ENCODE results near the gene CDAN1.

GRCh38 chr15:42688301-42688700 is 48.6 kb downstream of the CDAN1 start:
- TF ChIP-seq, protein P1, sequence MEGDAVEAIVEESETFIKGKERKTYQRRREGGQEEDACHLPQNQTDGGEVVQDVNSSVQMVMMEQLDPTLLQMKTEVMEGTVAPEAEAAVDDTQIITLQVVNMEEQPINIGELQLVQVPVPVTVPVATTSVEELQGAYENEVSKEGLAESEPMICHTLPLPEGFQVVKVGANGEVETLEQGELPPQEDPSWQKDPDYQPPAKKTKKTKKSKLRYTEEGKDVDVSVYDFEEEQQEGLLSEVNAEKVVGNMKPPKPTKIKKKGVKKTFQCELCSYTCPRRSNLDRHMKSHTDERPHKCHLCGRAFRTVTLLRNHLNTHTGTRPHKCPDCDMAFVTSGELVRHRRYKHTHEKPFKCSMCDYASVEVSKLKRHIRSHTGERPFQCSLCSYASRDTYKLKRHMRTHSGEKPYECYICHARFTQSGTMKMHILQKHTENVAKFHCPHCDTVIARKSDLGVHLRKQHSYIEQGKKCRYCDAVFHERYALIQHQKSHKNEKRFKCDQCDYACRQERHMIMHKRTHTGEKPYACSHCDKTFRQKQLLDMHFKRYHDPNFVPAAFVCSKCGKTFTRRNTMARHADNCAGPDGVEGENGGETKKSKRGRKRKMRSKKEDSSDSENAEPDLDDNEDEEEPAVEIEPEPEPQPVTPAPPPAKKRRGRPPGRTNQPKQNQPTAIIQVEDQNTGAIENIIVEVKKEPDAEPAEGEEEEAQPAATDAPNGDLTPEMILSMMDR (IDR thresholded peaks at IDR 0.05): no peak
- no peak for TF ChIP-seq POLR2A (IDR thresholded peaks at IDR 0.05)
